ENCODE data around the gene OSBP. TPM values are rescaled to one million over a fixed set of nuclear protein-coding genes. Genes with fewer than 3 reads are reported as not detected.

Gene OSBP
- total and polyA plus RNA-seq, 9 of the 15 experiments (the other 6 are each of a cell fraction or from before 2014, with no cell fraction given): 11.7 to 49.0 (median 28.7) TPM

DNA sequence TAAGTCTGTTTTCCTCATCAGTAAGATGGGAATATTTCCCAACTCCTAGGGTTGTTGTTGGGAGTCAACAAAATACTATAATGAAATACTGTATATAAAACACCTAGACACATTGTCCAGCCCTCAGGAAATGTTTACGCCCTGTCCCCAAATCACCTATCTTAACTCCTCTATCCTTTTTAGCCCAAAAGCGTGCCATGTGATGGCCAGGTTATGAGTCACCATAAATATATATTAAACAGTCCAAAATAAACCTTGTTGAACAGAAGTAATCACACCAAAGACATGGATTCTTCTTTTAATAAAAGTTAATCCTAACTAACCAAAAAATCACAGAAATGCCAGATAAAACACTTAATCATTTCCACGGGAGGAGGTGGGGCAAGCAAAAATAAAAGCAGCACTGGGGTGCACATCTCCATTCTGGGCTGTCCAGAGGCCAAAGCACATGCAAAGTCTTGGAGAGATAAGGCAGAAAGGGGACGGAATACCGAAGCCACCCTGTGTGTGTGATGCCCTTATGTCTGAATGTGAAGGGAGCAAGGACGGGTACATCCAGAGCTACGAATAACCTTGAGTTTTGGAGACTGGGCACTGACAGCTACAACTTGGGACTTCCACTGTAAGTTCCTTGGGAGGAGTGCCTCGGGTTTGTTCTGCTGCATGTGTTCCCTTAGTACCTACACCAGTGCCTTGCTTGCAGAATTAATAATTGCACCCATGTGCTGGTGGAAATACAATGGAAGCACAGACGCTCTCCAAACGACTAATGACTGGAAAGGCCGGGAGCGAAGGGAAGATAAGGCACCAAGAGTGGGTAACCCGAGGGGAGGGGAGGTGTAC is 1.1 kb downstream of the OSBP start:
- H3K27ac ChIP-seq (ENCODE audit: extremely low read depth, low read depth, low read length): peak overlapping the region; percentile 83
- peaks cover 8 to 42% of the 10 kb centered on the region in 2 experiments for H3K4me1 ChIP-seq (replicated peaks in 1 of 2; ENCODE audit: control insufficient read depth in 2 of 2, insufficient read depth in 2 of 2, low read length in 2 of 2)
- peak overlapping the region; percentile 54; the same call in 1 of the 2 replicates for H2AFZ ChIP-seq (ENCODE audit: low read depth, low read length)
- ChIA-PET POLR2A (interaction anchor here (0.6 to 3.8 kb wide), 9 partner anchors 10 to 1746 kb away, joined by 3 to 33 read pairs (median 4); partner anchors contain the start of gene PATL1), CTCF (ENCODE audit: low intra/inter-chr PET ratio) (no interaction called here)
- H3K9me3 ChIP-seq (replicated peaks; ENCODE audit: control insufficient read depth, insufficient read depth, low read depth, low read length): no peaks in the 10 kb centered on the region
- peaks cover 52% of the 10 kb centered on the region for H3K79me2 ChIP-seq (ENCODE audit: control insufficient read depth, insufficient read depth, low read length)
- ATAC-seq (no peak), DNase-seq (ENCODE audit: extremely low read depth in 1 of 4, low spot score in 3 of 4) (peak in 2 of 4 experiments; percentile 32 to 54), FAIRE-seq (peak; percentile 55)
- H4K20me1 ChIP-seq (replicated peaks; ENCODE audit: control insufficient read depth, insufficient read depth, low read length): peaks cover 6% of the 10 kb centered on the region; the same call in 1 of the 2 replicates
- BruUV-seq (replicated peaks): TSS peak; percentile 50
- peak overlapping the region; percentile 83 to 97 for H3K9ac ChIP-seq (ENCODE audit: insufficient read depth in 1 of 2, low read depth in 2 of 2, low read length in 2 of 2)
- 3% methylated on average over 13 of the region's 13 CpGs for WGBS (ENCODE audit: insufficient coverage, low coverage, missing lambda C conversion rate)
- peak overlapping the region; percentile 78 for H3K4me3 ChIP-seq
- H3K36me3 ChIP-seq (ENCODE audit: control insufficient read depth, insufficient read depth, low read length): peaks cover 41% of the 10 kb centered on the region
- intact Hi-C loops (cut with micrococcal nuclease) (loop anchor here (5.0 kb wide), 1 partner anchor 62 kb away; no protein-coding TSS in a partner anchor), in situ Hi-C loops (cut with MboI) (no loop called here)
- no peaks in the 10 kb centered on the region for H3K27me3 ChIP-seq (ENCODE audit: control insufficient read depth in 2 of 2, insufficient read depth in 2 of 2, low read length in 2 of 2)
- no peaks in the 10 kb centered on the region for H3K9me1 ChIP-seq (ENCODE audit: control insufficient read depth, insufficient read depth, low read length)
- H3K4me2 ChIP-seq (ENCODE audit: insufficient read depth, low read length): peak overlapping the region; percentile 100
- TF ChIP-seq, protein P1, sequence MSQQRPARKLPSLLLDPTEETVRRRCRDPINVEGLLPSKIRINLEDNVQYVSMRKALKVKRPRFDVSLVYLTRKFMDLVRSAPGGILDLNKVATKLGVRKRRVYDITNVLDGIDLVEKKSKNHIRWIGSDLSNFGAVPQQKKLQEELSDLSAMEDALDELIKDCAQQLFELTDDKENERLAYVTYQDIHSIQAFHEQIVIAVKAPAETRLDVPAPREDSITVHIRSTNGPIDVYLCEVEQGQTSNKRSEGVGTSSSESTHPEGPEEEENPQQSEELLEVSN (IDR thresholded peaks at IDR 0.05; ENCODE audit: borderline replicate concordance in 1 of 2, extremely low read depth in 1 of 2, insufficient read depth in 1 of 2, insufficient read length in 1 of 2, low read depth in 1 of 2, low read length in 1 of 2, poor library complexity in 1 of 2, severe bottlenecking in 1 of 2): peak in 1 of 2 experiments; percentile 7
- TF ChIP-seq GATA2 (CRISPR knock-in tag; IDR thresholded peaks at IDR 0.05) (0 out of 2 replicates have a peak, but pooled peaks have one; percentile 15), MYC (IDR thresholded peaks at IDR 0.05; ENCODE audit: low read depth, low read length) (0 out of 2 replicates have a peak, but pooled peaks have one; percentile 30), MYC (CRISPR knock-in tag; IDR thresholded peaks at IDR 0.05; ENCODE audit: borderline replicate concordance, low read depth) (no peak), POLR2AphosphoS5 (IDR thresholded peaks at IDR 0.05; ENCODE audit: control insufficient read depth, insufficient read depth, low read depth, low read length) (0 out of 2 replicates have a peak, but pooled peaks have one; percentile 9), KLF1 (tag; IDR thresholded peaks at IDR 0.05) (0 out of 2 replicates have a peak, but pooled peaks have one; percentile 27), HMGN3 (IDR thresholded peaks at IDR 0.05; ENCODE audit: borderline replicate concordance, extremely low read depth, insufficient read length, low read depth, low read length) (no peak), FOSL1 (tag; conservative IDR thresholded peaks at IDR 0.05) (peak; percentile 37), ELF4 (CRISPR knock-in tag; IDR thresholded peaks at IDR 0.05) (0 out of 2 replicates have a peak, but pooled peaks have one; percentile 55), HDAC1 (IDR thresholded peaks at IDR 0.05) (peak in 1 of 2 experiments; percentile 49; a peak in 1 of 4 replicates), EP400 (IDR thresholded peaks at IDR 0.05) (peak; percentile 30; the same call in 1 of the 2 replicates)
- TF ChIP-seq, protein P2, sequence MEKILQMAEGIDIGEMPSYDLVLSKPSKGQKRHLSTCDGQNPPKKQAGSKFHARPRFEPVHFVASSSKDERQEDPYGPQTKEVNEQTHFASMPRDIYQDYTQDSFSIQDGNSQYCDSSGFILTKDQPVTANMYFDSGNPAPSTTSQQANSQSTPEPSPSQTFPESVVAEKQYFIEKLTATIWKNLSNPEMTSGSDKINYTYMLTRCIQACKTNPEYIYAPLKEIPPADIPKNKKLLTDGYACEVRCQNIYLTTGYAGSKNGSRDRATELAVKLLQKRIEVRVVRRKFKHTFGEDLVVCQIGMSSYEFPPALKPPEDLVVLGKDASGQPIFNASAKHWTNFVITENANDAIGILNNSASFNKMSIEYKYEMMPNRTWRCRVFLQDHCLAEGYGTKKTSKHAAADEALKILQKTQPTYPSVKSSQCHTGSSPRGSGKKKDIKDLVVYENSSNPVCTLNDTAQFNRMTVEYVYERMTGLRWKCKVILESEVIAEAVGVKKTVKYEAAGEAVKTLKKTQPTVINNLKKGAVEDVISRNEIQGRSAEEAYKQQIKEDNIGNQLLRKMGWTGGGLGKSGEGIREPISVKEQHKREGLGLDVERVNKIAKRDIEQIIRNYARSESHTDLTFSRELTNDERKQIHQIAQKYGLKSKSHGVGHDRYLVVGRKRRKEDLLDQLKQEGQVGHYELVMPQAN (IDR thresholded peaks at IDR 0.05; ENCODE audit: borderline replicate concordance): peak; percentile 67; the same call in 1 of the 2 replicates
- TF ChIP-seq, protein P3, sequence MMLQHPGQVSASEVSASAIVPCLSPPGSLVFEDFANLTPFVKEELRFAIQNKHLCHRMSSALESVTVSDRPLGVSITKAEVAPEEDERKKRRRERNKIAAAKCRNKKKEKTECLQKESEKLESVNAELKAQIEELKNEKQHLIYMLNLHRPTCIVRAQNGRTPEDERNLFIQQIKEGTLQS (IDR thresholded peaks at IDR 0.05): peak; percentile 47
- TF ChIP-seq, protein P3 (CRISPR knock-in tag; conservative IDR thresholded peaks at IDR 0.05): 0 out of 2 replicates have a peak, but pooled peaks have one; percentile 16
- TF ChIP-seq, protein P4, sequence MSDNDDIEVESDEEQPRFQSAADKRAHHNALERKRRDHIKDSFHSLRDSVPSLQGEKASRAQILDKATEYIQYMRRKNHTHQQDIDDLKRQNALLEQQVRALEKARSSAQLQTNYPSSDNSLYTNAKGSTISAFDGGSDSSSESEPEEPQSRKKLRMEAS (CRISPR knock-in tag; IDR thresholded peaks at IDR 0.05): peak; percentile 38; the same call in 1 of the 2 replicates

All from K562 (cell line).